HUES64 (cell line): ENCODE measurements around the gene PLEKHG4B.

Source experiments
- H3K27ac ChIP-seq: 2 replicates; pipeline ENCODE4 v1.7.0; 2013; ENCODE audit warnings: low read depth, low read length, inconsistent platforms
- H3K27me3 ChIP-seq: 2 replicates; pipeline ENCODE4 v1.6.1; 2013; ENCODE audit warnings: mild to moderate bottlenecking, low read length; ENCODE audit not compliant: insufficient read depth
- H3K36me3 ChIP-seq: 2 replicates; pipeline ENCODE4 v1.6.1; 2013; ENCODE audit warnings: mild to moderate bottlenecking, low read length; ENCODE audit not compliant: insufficient read depth
- H3K4me1 ChIP-seq: 2 replicates; pipeline ENCODE4 v1.6.1; 2013; ENCODE audit warnings: mild to moderate bottlenecking, low read length, moderate library complexity; ENCODE audit not compliant: insufficient read depth
- H3K4me3 ChIP-seq: 2 replicates; pipeline ENCODE4 v1.5.1; 2013; ENCODE audit warnings: mild to moderate bottlenecking, low read length, moderate library complexity
- H3K9ac ChIP-seq: 2 replicates; pipeline ENCODE4 v1.6.1; 2013; ENCODE audit warnings: mild to moderate bottlenecking, low read depth, low read length
- H3K9me3 ChIP-seq: 2 replicates; pipeline ENCODE4 v1.6.1; 2013; ENCODE audit warnings: low read depth, low read length; ENCODE audit not compliant: insufficient read depth
- WGBS: fragments of 150-250, 120-280 bp; methylation state at CpG from one replicate; pipeline ENCODE4 v1.1.7; 2013; ENCODE audit warnings: missing lambda C conversion rate; 5-methylcytosine and 5-hydroxymethylcytosine counted together

The PLEKHG4B gene

DNA sequence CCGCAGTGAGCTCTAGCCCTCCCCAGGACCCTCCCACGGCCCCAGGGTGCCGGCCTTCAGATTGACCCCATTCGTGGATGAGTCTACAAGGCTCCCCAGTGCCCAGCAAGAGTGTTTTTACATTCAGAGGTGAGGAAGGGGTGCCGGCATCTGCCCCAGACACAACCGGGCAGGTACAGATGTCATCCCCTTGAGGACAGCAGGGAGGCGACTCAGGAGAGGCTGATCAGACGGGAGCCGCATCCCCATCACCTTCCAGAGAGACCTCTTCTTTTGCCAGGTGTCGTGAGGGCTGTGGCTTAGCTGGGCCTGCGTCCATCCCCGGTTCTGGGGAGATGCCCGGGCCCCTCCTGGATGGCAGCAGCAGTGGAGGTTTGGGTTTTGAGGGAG is 95.1 kb downstream of the PLEKHG4B start:
- Histone ChIP-seq H3K27ac (no peak overlapping the region), H3K9me3 (no peaks in the 10 kb centered on the region), H3K9ac (no peak overlapping the region), H3K27me3 (no peaks in the 10 kb centered on the region), H3K4me3 (no peak overlapping the region), H3K4me1 (no peaks in the 10 kb centered on the region), H3K36me3 (peaks cover 18% of the 10 kb centered on the region)
- WGBS, result 87% methylated on average over 13 of the region's 13 CpGs

DNA sequence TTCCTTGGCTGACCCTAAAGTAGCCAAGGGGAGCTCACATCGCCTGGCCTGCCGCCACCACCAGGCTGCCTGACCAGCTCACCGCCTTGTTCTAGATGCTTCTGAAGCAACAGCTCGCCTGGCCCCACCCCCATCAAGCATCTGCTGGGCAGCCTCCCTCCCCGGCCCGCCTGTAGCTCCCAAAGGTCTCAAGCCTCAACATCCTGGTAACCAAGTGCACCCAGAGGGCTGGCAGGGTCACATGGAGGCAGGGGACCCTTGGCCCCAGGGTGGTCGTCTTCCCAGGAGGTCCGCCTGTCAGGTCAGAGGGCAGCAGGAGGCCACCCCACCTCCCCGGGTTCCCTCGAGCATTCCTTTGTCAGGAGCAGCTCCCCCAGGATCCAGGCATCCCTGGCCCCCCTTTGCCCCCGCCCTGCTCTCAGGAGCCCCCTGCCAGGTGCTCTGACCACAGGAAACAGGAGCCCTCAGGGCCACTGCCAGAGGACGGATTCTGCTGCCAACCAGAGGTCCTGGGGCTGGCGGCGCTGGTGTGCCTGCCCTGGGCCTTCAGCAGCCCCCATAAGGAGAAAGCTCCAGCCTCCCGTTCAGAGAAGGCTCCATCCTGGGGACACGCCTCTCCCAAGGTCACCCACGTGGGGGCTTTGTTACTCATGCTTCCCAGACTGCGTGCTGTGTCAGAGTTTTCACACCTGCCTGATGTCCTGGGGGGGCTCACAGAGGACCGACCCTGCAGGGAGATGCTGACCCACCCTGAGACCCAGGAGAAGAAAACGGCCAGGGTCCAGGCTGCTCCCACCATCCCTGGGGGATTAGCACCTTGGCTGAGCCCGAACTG is 95.9 kb downstream of the PLEKHG4B start:
- Histone ChIP-seq H3K4me1 (no peaks in the 10 kb centered on the region), H3K36me3 (peaks cover 10% of the 10 kb centered on the region), H3K9me3 (no peaks in the 10 kb centered on the region), H3K27me3 (no peaks in the 10 kb centered on the region), H3K27ac (no peak overlapping the region), H3K9ac (no peak overlapping the region), H3K4me3 (no peak overlapping the region)
- WGBS, result 74% methylated on average over 21 of the region's 21 CpGs

GRCh38 chr5:188488-189481 is 96.8 kb downstream of the PLEKHG4B start:
- H3K27ac ChIP-seq, result no peak overlapping the region
- no peak overlapping the region for H3K4me3 ChIP-seq
- no peaks in the 10 kb centered on the region for H3K9me3 ChIP-seq
- 47% methylated on average over 37 of the region's 37 CpGs for WGBS
- H3K4me1 ChIP-seq, result no peaks in the 10 kb centered on the region
- peaks cover 5% of the 10 kb centered on the region; the same call in 1 of the 2 replicates for H3K36me3 ChIP-seq
- no peaks in the 10 kb centered on the region for H3K27me3 ChIP-seq
- no peak overlapping the region for H3K9ac ChIP-seq

GRCh38 chr5:189486-189885 is 97.5 kb downstream of the PLEKHG4B start:
- no peak overlapping the region for H3K27ac ChIP-seq
- no peaks in the 10 kb centered on the region for H3K36me3 ChIP-seq
- H3K9me3 ChIP-seq, result no peaks in the 10 kb centered on the region
- H3K4me3 ChIP-seq, result no peak overlapping the region
- no peaks in the 10 kb centered on the region for H3K4me1 ChIP-seq
- 96% methylated on average over 9 of the region's 10 CpGs for WGBS
- no peak overlapping the region for H3K9ac ChIP-seq
- H3K27me3 ChIP-seq, result no peaks in the 10 kb centered on the region

DNA sequence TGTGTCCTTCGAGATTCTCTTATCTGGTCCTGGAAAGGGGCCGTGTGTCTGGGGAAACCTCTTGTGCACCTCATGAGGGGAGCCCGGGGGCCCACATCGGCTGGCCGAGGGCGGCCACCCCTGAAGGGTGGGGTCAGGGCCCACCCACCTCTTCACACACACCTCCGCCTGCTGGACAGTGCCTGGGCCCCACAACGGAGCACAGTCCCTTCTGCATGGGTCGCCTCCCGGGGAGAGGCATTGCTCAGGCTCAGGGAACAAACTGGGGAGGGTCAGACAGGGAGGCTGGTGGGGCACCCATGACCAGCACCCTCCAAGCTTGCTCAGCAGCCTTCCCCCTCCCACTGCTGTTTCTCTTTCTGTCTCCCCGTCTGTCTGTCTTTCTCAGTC is 98.0 kb downstream of the PLEKHG4B start:
- Histone ChIP-seq H3K4me1 (no peaks in the 10 kb centered on the region), H3K9ac (no peak overlapping the region), H3K9me3 (no peaks in the 10 kb centered on the region), H3K27me3 (no peaks in the 10 kb centered on the region), H3K4me3 (no peak overlapping the region), H3K27ac (no peak overlapping the region), H3K36me3 (no peaks in the 10 kb centered on the region)
- 91% methylated on average over 11 of the region's 11 CpGs for WGBS

- Histone ChIP-seq H3K4me3 (no peak overlapping the region), H3K9me3 (no peaks in the 10 kb centered on the region), H3K27ac (no peak overlapping the region), H3K9ac (no peak overlapping the region), H3K4me1 (no peaks in the 10 kb centered on the region), H3K27me3 (no peaks in the 10 kb centered on the region), H3K36me3 (no peaks in the 10 kb centered on the region)
- 79% methylated on average over 16 of the region's 16 CpGs for whole genome bisulfite sequencing
Measured at GRCh38 chr5:190366-191035, 98.5 kb downstream of the PLEKHG4B start.

DNA sequence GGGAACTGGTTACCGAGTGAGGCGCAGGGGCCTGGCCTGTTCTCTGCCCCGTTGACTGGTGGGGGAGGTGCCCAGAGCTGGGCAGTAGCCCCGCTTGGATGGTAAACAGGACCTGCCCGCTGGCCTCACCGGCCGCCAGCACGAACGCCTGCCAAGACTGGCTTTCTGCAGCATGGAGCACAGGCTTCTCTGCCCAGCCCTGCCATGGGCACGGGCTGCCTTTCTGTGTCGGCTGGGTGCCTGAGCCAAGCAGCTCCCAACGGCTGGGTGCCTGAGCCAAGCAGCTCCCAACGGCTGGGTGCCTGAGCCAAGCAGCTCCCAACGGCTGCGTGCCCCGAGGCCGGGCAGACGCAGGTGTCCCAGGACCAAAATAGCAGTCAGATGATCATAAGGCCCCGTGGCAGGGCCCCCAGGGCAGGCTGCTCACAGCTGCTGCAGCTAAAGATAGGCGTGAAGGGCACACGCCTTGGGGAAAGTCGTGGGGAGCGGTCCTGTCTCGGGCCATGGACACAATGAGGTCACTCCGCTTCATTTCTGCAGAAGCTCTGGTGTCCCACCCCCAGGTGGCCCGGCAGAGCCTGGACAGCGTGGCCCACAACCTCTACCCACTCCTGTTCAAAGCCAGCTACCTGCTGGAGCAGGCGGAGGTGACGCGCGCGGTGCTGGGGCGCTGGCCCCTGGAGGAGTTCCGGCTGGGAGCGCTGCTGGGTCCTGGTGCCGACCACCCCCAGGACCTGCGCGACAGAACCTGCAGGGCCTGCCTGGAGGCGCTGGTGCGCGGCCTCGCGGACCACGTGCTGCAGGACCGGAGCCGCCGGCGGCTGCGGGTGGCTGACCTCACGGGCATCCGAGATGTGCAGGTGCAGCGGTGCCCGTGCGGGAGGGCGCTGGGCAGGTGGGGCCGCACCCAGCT is 99.3 kb downstream of the PLEKHG4B start, which contains the start of gene LRRC14B:
TSS of gene LRRC14B (plus strand) at position 460 of the 913 bp plus-strand sequence. CDS start at position 504, 44 bp downstream.
- Histone ChIP-seq H3K36me3 (no peaks in the 10 kb centered on the region), H3K27ac (no peak within 1 kb of the TSS), H3K9me3 (no peaks in the 10 kb centered on the region), H3K27me3 (no peaks in the 10 kb centered on the region), H3K9ac (no peak within 1 kb of the TSS), H3K4me1 (no peaks in the 10 kb centered on the region), H3K4me3 (no peak within 1 kb of the TSS)
- 92% methylated on average over 56 of the region's 56 CpGs for WGBS

- no peak overlapping the region for H3K9ac ChIP-seq
Measured at GRCh38 chr5:191949-192690, 100.2 kb downstream of the PLEKHG4B start.

DNA sequence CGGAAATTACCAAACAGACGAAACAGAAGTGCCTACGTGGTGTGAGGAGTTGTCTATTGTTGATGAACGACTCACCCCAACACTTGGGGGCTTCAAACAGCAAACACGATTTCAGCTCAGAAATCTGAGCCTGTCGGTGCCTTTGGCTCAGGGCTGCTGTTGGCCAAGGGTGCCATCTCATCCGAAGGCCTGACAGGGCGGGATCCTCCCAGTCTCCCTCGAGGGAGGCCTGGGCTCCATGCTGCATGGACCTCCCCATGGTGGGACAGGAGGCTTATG is 100.7 kb downstream of the PLEKHG4B start:
- 90% methylated on average over 9 of the region's 9 CpGs for WGBS
- Histone ChIP-seq H3K4me3 (no peak overlapping the region), H3K4me1 (no peaks in the 10 kb centered on the region), H3K9me3 (no peaks in the 10 kb centered on the region), H3K36me3 (no peaks in the 10 kb centered on the region), H3K27ac (no peak overlapping the region), H3K27me3 (no peaks in the 10 kb centered on the region), H3K9ac (no peak overlapping the region)

More at GRCh38 chr5:191949-192690, 100.2 kb downstream of the PLEKHG4B start:
- Histone ChIP-seq H3K27ac (no peak overlapping the region), H3K4me3 (no peak overlapping the region), H3K4me1 (no peaks in the 10 kb centered on the region), H3K27me3 (no peaks in the 10 kb centered on the region), H3K9me3 (no peaks in the 10 kb centered on the region), H3K36me3 (no peaks in the 10 kb centered on the region)
- WGBS, result 94% methylated on average over 46 of the region's 46 CpGs
